Testis (tissue), 3 donors: Measurements from ENCODE around the gene TMEM43. TPM values are rescaled to one million over a fixed set of nuclear protein-coding genes. Genes with fewer than 3 reads are reported as not detected.
A peak's percentile ranks its signal among the peaks of the same experiment; 100 is the strongest.
"Not testable (repeated sequence)": the region's sequence is repeated elsewhere in the genome, so short reads cannot be mapped to it uniquely, and the experiment has no call there.

ENCODE experiments used
- DNase-seq: peaks from one replicate; pipeline ENCODE4 v3.0.0-alpha.2; 2019
- H3K27ac ChIP-seq, 2 donors: fragments of 200-600 bp; sonication (generic); one replicate each; pipeline ENCODE4 v1.5.1; 2019
- H3K27me3 ChIP-seq: fragments of 200-600 bp; sonication (generic); one replicate; pipeline ENCODE4 v1.5.1; 2019
- H3K36me3 ChIP-seq: fragments of 200-600 bp; sonication (generic); one replicate; pipeline ENCODE4 v1.5.1; 2017; ENCODE audit warnings: low read depth; ENCODE audit errors: missing control alignments
- H3K4me1 ChIP-seq: fragments of 200-600 bp; sonication (generic); one replicate; pipeline ENCODE4 v1.5.1; 2019
- H3K4me3 ChIP-seq, 2 donors: fragments of 200-600 bp; sonication (generic); one replicate each; pipeline ENCODE4 v1.5.1; 2017 to 2019
- H3K9me3 ChIP-seq: fragments of 200-600 bp; sonication (generic); one replicate; pipeline ENCODE4 v1.5.1; 2017
- CTCF ChIP-seq, 3 experiments: fragments of 450-650 bp in 2 of 3; fragments of 200-600 bp in 1 of 3; sonication (generic) in 1 of 3; IDR thresholded peaks; one replicate each; pipeline ENCODE4 v1.5.1; 2016 to 2019; ENCODE audit warnings: antibody characterized with exemption in 3 of 3, mild to moderate bottlenecking in 2 of 3, moderate library complexity in 1 of 3
- POLR2A ChIP-seq: fragments of 450-650 bp; IDR thresholded peaks from one replicate; pipeline ENCODE4 v1.6.1; 2017; ENCODE audit warnings: antibody characterized with exemption, mild to moderate bottlenecking, moderate library complexity
- WGBS, 2 donors: methylation state at CpG; one replicate each; pipeline ENCODE4 v1.1.5; 2018; 5-methylcytosine and 5-hydroxymethylcytosine counted together
- intact Hi-C: fragments of 100-400 bp; cut with DNase I; formaldehyde crosslinking; loops from one replicate; pipeline ENCODE4 v1.15.1; 2023; ENCODE audit warnings: low total_unique reads
- polyA plus RNA-seq: library from polyadenylated mRNA; stranded (reverse); fragments of 350-450 nt; fragmentation: Illumina TruSeq; extraction: RNeasy Lipid Tissue Mini Kit (QIAGEN cat#74804); gene quantifications from one replicate; pipeline ENCODE4 v1.2.3, GENCODE V29; 2014; ENCODE audit warnings: low read depth, low replicate concordance; ENCODE audit not compliant: insufficient read depth
- total RNA-seq, 2 donors: library from RNA; depleted of rRNA; stranded (reverse); fragments of >200 nt; gene quantifications; one replicate each; pipeline ENCODE4 v1.2.3, GENCODE V29; 2016

The TMEM43 gene
- total and polyA plus RNA-seq, 3 donors from 2014 or later = 36.5 to 53.0 (median 43.3) TPM

GRCh38 chr3:14119651-14120050 is 5.2 kb upstream of the TMEM43 start:
- H3K27ac ChIP-seq = no peak overlapping the region
- TF ChIP-seq POLR2A (no peak), CTCF (IDR thresholded peaks at IDR 0.05) (no peak)

DNA sequence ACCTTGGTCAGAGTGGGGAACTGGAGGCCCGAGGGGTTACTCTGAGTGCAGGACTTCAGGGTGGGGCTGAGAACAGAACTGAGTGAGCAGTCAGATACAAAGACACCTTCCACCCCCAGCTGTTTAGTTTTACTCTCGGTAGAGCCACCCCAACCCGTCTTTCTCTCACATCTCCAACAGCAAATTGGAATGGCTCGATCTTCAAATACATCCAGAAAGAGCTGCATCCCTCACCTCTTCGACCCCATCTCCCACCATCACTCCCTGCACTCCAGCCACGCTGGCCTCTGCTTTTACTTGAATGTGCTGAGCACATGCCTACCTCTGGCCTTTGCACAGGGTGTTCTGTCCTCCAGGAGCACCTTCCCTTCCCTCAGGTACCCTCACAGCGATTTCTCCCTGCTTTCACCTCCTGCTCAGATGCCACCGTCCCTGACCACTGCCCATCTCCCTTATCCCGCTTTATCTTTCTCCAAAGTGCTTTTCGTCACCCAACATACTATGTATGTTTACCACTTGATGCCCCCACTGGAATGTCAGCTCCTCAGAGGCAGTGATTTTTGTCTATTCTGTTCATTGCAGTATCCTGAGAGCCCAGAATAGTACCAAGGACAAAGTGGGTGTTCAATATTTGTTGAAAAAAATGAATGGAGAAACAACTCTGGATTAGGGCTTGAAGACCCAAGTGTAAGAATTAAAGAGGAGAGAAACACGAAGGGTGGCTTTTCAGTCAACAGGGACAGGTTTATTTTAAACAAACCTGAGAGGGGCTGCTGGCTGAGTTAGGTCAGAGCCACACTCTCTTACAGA is 4.5 kb upstream of the TMEM43 start:
- peak; percentile 8 for DNase-seq
- Histone ChIP-seq H3K4me3 (no peak overlapping the region), H3K4me1 (peaks cover 12% of the 10 kb centered on the region), H3K27me3 (no peaks in the 10 kb centered on the region), H3K27ac (no peak overlapping the region), H3K36me3 (no peaks in the 10 kb centered on the region), H3K9me3 (no peaks in the 10 kb centered on the region)
- no peak for TF ChIP-seq POLR2A
- TF ChIP-seq CTCF (IDR thresholded peaks at IDR 0.05) = no peak
- 93 to 96% methylated on average over 11 of the region's 11 CpGs for WGBS, 2 donors
- intact Hi-C loops = no loop called here

More at GRCh38 chr3:14119651-14120050, 5.2 kb upstream of the TMEM43 start:
- Histone ChIP-seq H3K9me3 (no peaks in the 10 kb centered on the region), H3K4me1 (peaks cover 12% of the 10 kb centered on the region), H3K27me3 (no peaks in the 10 kb centered on the region), H3K36me3 (no peaks in the 10 kb centered on the region), H3K4me3 (no peak overlapping the region)
- WGBS, 2 donors = 88 to 100% methylated on average over 2 of the region's 2 CpGs
- DNase-seq = no peak
- intact Hi-C loops = no loop called here

DNA sequence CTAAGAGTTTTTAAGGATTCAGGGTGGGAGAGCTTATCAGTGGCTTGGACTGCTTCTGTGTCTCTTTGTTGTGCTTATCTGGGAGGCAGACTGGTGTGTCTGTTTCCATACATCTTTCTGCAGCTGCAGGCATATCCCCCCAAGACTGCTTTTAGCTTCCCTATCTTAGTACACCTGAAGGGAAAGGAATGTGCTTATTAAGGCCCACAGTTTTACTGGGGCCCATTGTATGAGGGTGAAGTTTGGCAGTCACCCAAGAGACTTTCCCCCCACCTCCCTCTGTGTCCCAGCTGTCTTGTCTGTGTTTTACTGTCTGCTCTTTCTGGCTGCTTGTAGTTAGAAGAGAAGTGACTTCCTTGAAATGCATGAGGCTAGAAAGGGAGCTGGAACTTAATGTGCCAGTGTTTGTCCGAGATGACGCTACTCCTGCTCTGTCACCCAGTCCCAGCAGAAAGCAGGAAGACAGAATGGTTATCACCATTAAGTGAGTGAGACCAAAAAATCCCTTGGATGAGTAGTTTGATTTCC is 3.9 kb upstream of the TMEM43 start:
- H3K27ac ChIP-seq, H3K27me3 ChIP-seq: not testable (repeated sequence)

GRCh38 chr3:14121859-14122258 is 3.0 kb upstream of the TMEM43 start:
- Histone ChIP-seq H3K4me3 (no peak overlapping the region), H3K4me1 (peaks cover 23% of the 10 kb centered on the region), H3K27me3 (no peaks in the 10 kb centered on the region), H3K9me3 (no peaks in the 10 kb centered on the region), H3K36me3 (no peaks in the 10 kb centered on the region), H3K27ac (no peak overlapping the region)
- intact Hi-C loops = no loop called here
- TF ChIP-seq POLR2A (no peak), CTCF (IDR thresholded peaks at IDR 0.05) (no peak)
- WGBS, 2 donors = 89 to 93% methylated on average over 5 of the region's 5 CpGs
- no peak for DNase-seq

More for the DNA sequence above, 3.9 kb upstream of the TMEM43 start:
- H3K9me3 ChIP-seq, H3K36me3 ChIP-seq, DNase-seq, H3K4me3 ChIP-seq, intact Hi-C loops: not testable (repeated sequence)
- H3K4me1 ChIP-seq = peaks cover 15% of the 10 kb centered on the region
- WGBS, 2 donors = 74 to 100% methylated on average over 2 of the region's 2 CpGs

- no peaks in the 10 kb centered on the region for H3K9me3 ChIP-seq
- no peak overlapping the region for H3K27ac ChIP-seq
- no peak for TF ChIP-seq POLR2A
- TF ChIP-seq CTCF (IDR thresholded peaks at IDR 0.05) = no peak
- no peaks in the 10 kb centered on the region for H3K36me3 ChIP-seq
- peak; percentile 6 for DNase-seq
- 81 to 94% methylated on average over 3 of the region's 3 CpGs for WGBS, 2 donors
- H3K27me3 ChIP-seq = no peaks in the 10 kb centered on the region
- intact Hi-C loops = no loop called here
- H3K4me1 ChIP-seq = peaks cover 26% of the 10 kb centered on the region
- H3K4me3 ChIP-seq = no peak overlapping the region
These were observed 2.6 kb upstream of the TMEM43 start for GRCh38 chr3:14122301-14122700.
